HEK293 (cell line): ENCODE results near the gene COBL.

Experiments used
- CTCF ChIA-PET: fragments of 350-600 bp; formaldehyde crosslinking; extraction: SDS; loops from one replicate; lab custom pipeline; 2021; ENCODE audit warnings: antibody characterized with exemption; lab: Yijun Ruan, JAX
- POLR2A ChIA-PET: fragments of 300-600 bp; formaldehyde crosslinking; extraction: SDS; loops from one replicate; lab custom pipeline; 2020; ENCODE audit warnings: antibody characterized with exemption, inconsistent platforms; lab: Yijun Ruan, JAX
- H3K27ac ChIP-seq: fragments of 200-500 bp; sonication (Bioruptor generic); 2 replicates; pipeline ENCODE4 v1.5.1; 2014; ENCODE audit warnings: low read depth, low read length, control low read depth, inconsistent platforms; ENCODE audit errors: extremely low read depth
- H3K36me3 ChIP-seq, 2 experiments: fragments of 200-500 bp in 1 of 2; sonication (Bioruptor generic) in 1 of 2; 1 replicate in 1 of 2; 2 replicates in 1 of 2; pipeline ENCODE4 v1.5.1; 2014 to 2017; ENCODE audit warnings: inconsistent platforms in 2 of 2, low read length in 2 of 2; ENCODE audit not compliant: control insufficient read depth in 2 of 2, insufficient read depth in 1 of 2
- H3K4me1 ChIP-seq: fragments of 200-500 bp; sonication (Bioruptor generic); 2 replicates; pipeline ENCODE4 v1.5.1; 2014; ENCODE audit warnings: mild to moderate bottlenecking, low read length, inconsistent platforms; ENCODE audit not compliant: control insufficient read depth, insufficient read depth
- H3K4me3 ChIP-seq: 2 replicates; pipeline ENCODE4 v1.5.1; 2011; ENCODE audit warnings: low read depth, mild to moderate bottlenecking, control low read depth, low read length, moderate library complexity
- H3K9me3 ChIP-seq: fragments of 200-500 bp; sonication (Bioruptor generic); 2 replicates; pipeline ENCODE4 v1.5.1; 2014; ENCODE audit warnings: low read depth, low read length, inconsistent platforms; ENCODE audit not compliant: control insufficient read depth, insufficient read depth
- PRDM6 ChIP-seq: fragments of 450-650 bp; formaldehyde crosslinking; IDR thresholded peaks from 2 replicates; pipeline ENCODE4 v1.5.1; 2017; ENCODE audit warnings: missing biosample characterization, missing genetic modification characterization
- REST ChIP-seq: fragments of 450-650 bp; formaldehyde crosslinking; IDR thresholded peaks from 2 replicates; pipeline ENCODE4 v1.5.1; 2016; ENCODE audit warnings: missing biosample characterization, missing genetic modification characterization
- SCRT1 ChIP-seq: fragments of 450-650 bp; formaldehyde crosslinking; IDR thresholded peaks from 2 replicates; pipeline ENCODE4 v1.5.1; 2016; ENCODE audit warnings: missing biosample characterization, missing genetic modification characterization, borderline replicate concordance
- ZNF138 ChIP-seq: fragments of 450-650 bp; formaldehyde crosslinking; IDR thresholded peaks from 2 replicates; pipeline ENCODE4 v1.5.1; 2016; ENCODE audit warnings: missing biosample characterization, missing genetic modification characterization, borderline replicate concordance
- ZNF175 ChIP-seq: fragments of 450-650 bp; formaldehyde crosslinking; IDR thresholded peaks from 2 replicates; pipeline ENCODE4 v1.5.1; 2016; ENCODE audit warnings: missing biosample characterization, missing genetic modification characterization
- ZNF274 ChIP-seq, 2 experiments: fragments of 200-500 bp in 1 of 2; fragments of 450-650 bp in 1 of 2; sonication (Bioruptor generic) in 1 of 2; formaldehyde crosslinking in 1 of 2; IDR thresholded peaks; 2 replicates each; pipeline versions ENCODE4 v1.5.1 to v1.6.1; 2014 to 2016; ENCODE audit warnings: borderline replicate concordance in 1 of 2, inconsistent platforms in 1 of 2, low read length in 1 of 2, missing biosample characterization in 1 of 2, missing genetic modification characterization in 1 of 2
- ZNF324 ChIP-seq: fragments of 450-650 bp; formaldehyde crosslinking; IDR thresholded peaks from 2 replicates; pipeline ENCODE4 v1.5.1; 2016; ENCODE audit warnings: missing biosample characterization, missing genetic modification characterization
- ZNF398 ChIP-seq: fragments of 450-650 bp; formaldehyde crosslinking; IDR thresholded peaks from 2 replicates; pipeline ENCODE4 v1.5.1; 2017; ENCODE audit warnings: missing biosample characterization, missing genetic modification characterization
- ZNF518A ChIP-seq: fragments of 450-650 bp; formaldehyde crosslinking; conservative IDR thresholded peaks from 2 replicates; pipeline ENCODE4 v1.5.1; 2016; ENCODE audit warnings: low read depth, missing biosample characterization, missing genetic modification characterization
- ZNF530 ChIP-seq: fragments of 450-650 bp; formaldehyde crosslinking; IDR thresholded peaks from 2 replicates; pipeline ENCODE4 v1.5.1; 2016; ENCODE audit warnings: low read depth, missing biosample characterization, missing genetic modification characterization
- TF ChIP-seq, protein P1 (sequence below): fragments of 450-650 bp; IDR thresholded peaks from 2 replicates; pipeline ENCODE4 v1.5.1; 2018; ENCODE audit warnings: missing biosample characterization, missing genetic modification characterization
- TF ChIP-seq, protein P2 (sequence below): fragments of 450-650 bp; formaldehyde crosslinking; IDR thresholded peaks from 2 replicates; pipeline ENCODE4 v1.5.1; 2016; ENCODE audit warnings: missing biosample characterization, missing genetic modification characterization
- TF ChIP-seq, protein P3 (sequence below): fragments of 450-650 bp; formaldehyde crosslinking; IDR thresholded peaks from 2 replicates; pipeline ENCODE4 v1.5.1; 2016; ENCODE audit warnings: missing biosample characterization, missing genetic modification characterization

The COBL gene

DNA sequence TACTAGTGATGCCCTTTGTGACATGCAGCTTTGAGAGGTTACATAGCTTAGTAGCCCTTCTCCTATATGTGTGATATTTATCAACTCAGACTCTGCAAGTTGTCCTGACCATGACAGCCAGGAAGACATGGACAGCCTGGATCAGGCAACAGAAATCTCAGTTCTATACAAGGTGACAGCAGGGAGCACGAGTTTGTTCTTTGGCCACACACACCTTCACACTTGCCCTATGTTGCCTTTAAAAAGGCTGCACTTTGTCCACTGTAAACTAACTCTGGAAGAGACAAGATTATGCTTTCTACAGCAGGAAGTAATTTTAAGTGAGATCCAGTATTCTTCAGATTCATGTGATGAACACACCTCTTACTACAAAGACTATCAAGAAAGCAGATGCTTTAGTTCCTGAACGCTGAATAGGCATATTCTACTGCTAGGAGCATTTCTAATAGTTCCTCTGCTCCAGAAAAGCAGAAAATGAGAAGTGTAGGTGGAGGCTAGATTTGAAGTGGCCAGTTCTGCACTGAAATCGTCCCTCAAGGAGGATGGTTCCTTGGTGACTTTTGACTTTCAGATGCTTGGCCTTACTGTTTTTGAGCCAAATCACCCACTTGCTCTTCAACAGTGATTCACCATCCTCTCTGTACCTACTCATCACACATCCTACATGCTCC is 239.2 kb downstream of the COBL start (continued):
- TF ChIP-seq ZNF518A (tag by site-specific recombination), result no peak
- no peak for TF ChIP-seq ZNF530 (tag by site-specific recombination)

DNA sequence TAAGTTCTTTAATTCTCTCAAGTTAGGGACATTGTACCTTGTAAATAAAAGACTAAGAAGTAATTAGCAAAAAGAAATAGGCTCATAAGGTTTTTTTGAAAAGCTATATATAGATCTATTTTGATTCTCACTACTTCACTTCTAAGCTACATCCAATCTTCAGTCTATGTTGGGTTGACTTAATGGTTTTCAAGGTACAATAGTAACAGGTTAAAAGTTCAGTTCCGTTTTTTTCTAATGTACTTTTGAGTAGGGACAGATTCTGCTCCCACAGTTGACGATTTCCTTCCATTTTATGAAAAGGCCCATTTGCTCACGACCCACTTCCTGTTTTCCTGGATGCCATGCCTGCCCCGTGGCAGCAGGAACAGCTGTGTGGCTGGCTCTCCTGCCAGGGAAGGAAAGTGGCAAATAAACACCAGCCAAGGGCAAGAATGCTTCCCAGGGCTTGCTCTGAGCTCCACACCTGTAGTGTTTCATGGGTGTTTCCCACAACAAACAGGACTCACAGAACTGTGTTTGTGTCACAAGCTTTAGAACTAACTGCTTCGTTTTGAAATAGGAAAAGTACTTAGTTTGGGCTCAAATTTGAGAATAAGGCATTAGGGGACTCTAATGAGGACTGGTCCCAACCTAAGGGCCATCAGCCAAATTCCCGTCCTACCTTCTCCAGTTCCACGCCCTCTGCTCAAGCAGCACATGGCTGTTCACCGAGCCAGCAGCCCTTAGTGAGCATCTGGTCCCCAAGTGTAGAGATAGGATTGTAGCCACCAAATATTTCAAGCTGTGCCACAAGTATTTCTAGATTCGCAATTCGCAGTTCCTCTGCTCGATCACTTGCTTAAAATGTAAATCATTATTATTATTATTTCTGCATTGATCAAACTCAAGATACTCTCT is 240.7 kb downstream of the COBL start:
- H3K4me3 ChIP-seq, result no peak overlapping the region
- H3K4me1 ChIP-seq, result no peaks in the 10 kb centered on the region
- H3K36me3 ChIP-seq, result no peaks in the 10 kb centered on the region
- no peaks in the 10 kb centered on the region for H3K9me3 ChIP-seq
- ChIA-PET POLR2A (no interaction called here), CTCF (interaction anchor here (0.6 to 1.9 kb wide), 6 partner anchors 8 to 311 kb away, joined by 3 to 7 read pairs (median 3); no protein-coding TSS in a partner anchor)
- H3K27ac ChIP-seq, result no peak overlapping the region
- TF ChIP-seq, protein P1, sequence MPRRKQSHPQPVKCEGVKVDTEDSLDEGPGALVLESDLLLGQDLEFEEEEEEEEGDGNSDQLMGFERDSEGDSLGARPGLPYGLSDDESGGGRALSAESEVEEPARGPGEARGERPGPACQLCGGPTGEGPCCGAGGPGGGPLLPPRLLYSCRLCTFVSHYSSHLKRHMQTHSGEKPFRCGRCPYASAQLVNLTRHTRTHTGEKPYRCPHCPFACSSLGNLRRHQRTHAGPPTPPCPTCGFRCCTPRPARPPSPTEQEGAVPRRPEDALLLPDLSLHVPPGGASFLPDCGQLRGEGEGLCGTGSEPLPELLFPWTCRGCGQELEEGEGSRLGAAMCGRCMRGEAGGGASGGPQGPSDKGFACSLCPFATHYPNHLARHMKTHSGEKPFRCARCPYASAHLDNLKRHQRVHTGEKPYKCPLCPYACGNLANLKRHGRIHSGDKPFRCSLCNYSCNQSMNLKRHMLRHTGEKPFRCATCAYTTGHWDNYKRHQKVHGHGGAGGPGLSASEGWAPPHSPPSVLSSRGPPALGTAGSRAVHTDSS (tag by site-specific recombination), result no peak
- TF ChIP-seq ZNF138 (tag by site-specific recombination) (no peak), ZNF398 (tag by site-specific recombination) (no peak), ZNF274 (IDR thresholded peaks at IDR 0.05; ENCODE audit: low read length) (no peak), ZNF274 (tag by site-specific recombination; IDR thresholded peaks at IDR 0.05; ENCODE audit: borderline replicate concordance) (no peak), PRDM6 (tag by site-specific recombination) (no peak), ZNF324 (no peak), ZNF175 (no peak), SCRT1 (tag by site-specific recombination) (no peak), REST (tag by site-specific recombination) (no peak)
- TF ChIP-seq, protein P2, sequence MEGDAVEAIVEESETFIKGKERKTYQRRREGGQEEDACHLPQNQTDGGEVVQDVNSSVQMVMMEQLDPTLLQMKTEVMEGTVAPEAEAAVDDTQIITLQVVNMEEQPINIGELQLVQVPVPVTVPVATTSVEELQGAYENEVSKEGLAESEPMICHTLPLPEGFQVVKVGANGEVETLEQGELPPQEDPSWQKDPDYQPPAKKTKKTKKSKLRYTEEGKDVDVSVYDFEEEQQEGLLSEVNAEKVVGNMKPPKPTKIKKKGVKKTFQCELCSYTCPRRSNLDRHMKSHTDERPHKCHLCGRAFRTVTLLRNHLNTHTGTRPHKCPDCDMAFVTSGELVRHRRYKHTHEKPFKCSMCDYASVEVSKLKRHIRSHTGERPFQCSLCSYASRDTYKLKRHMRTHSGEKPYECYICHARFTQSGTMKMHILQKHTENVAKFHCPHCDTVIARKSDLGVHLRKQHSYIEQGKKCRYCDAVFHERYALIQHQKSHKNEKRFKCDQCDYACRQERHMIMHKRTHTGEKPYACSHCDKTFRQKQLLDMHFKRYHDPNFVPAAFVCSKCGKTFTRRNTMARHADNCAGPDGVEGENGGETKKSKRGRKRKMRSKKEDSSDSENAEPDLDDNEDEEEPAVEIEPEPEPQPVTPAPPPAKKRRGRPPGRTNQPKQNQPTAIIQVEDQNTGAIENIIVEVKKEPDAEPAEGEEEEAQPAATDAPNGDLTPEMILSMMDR (tag by site-specific recombination), result no peak
- TF ChIP-seq, protein P3, sequence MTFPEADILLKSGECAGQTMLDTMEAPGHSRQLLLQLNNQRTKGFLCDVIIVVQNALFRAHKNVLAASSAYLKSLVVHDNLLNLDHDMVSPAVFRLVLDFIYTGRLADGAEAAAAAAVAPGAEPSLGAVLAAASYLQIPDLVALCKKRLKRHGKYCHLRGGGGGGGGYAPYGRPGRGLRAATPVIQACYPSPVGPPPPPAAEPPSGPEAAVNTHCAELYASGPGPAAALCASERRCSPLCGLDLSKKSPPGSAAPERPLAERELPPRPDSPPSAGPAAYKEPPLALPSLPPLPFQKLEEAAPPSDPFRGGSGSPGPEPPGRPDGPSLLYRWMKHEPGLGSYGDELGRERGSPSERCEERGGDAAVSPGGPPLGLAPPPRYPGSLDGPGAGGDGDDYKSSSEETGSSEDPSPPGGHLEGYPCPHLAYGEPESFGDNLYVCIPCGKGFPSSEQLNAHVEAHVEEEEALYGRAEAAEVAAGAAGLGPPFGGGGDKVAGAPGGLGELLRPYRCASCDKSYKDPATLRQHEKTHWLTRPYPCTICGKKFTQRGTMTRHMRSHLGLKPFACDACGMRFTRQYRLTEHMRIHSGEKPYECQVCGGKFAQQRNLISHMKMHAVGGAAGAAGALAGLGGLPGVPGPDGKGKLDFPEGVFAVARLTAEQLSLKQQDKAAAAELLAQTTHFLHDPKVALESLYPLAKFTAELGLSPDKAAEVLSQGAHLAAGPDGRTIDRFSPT (tag by site-specific recombination), result no peak
